ENCODE data around the gene SYNPR. TPM values are rescaled to one million over a fixed set of nuclear protein-coding genes. Genes with fewer than 3 reads are reported as not detected.

The SYNPR gene
- total RNA-seq, 3 donors from 2014 or later: not detected

GRCh38 chr3:63479661-63480035 lies 201.5 kb downstream of the SYNPR start:
- Mint-ChIP-seq H3K36me3 (ENCODE audit: insufficient read depth) (no peaks in the 10 kb centered on the region), H3K4me3 (no peak overlapping the region), H3K4me1 (ENCODE audit: low read depth) (no peaks in the 10 kb centered on the region), H3K27me3 (ENCODE audit: low read depth) (no peaks in the 10 kb centered on the region), H3K9me3 (peaks cover 4% of the 10 kb centered on the region)
- DNase-seq (no peak), ATAC-seq (no peak)

- Mint-ChIP-seq H3K4me3 (no peak overlapping the region), H3K27me3 (ENCODE audit: low read depth) (no peaks in the 10 kb centered on the region), H3K4me1 (ENCODE audit: low read depth) (no peaks in the 10 kb centered on the region), H3K9me3 (peaks cover 2% of the 10 kb centered on the region), H3K36me3 (ENCODE audit: insufficient read depth) (no peaks in the 10 kb centered on the region)
- DNase-seq: no peak
- ATAC-seq: no peak
Observed at GRCh38 chr3:63481627-63482026, 203.5 kb downstream of the SYNPR start.

GRCh38 chr3:63482341-63482740 lies 204.2 kb downstream of the SYNPR start:
- no peak for DNase-seq
- H3K36me3 Mint-ChIP-seq (ENCODE audit: insufficient read depth): no peaks in the 10 kb centered on the region

GRCh38 chr3:63492464-63492863 lies 214.4 kb downstream of the SYNPR start:
- DNase-seq: no peak
- Mint-ChIP-seq H3K4me3 (no peak overlapping the region), H3K9me3 (peaks cover 3% of the 10 kb centered on the region), H3K27me3 (ENCODE audit: low read depth) (no peaks in the 10 kb centered on the region), H3K4me1 (ENCODE audit: low read depth) (no peaks in the 10 kb centered on the region), H3K36me3 (ENCODE audit: insufficient read depth) (no peaks in the 10 kb centered on the region)
- no peak for ATAC-seq

More at GRCh38 chr3:63482341-63482740, 204.2 kb downstream of the SYNPR start:
- no peaks in the 10 kb centered on the region for H3K4me1 Mint-ChIP-seq (ENCODE audit: low read depth)
- no peak overlapping the region for H3K4me3 Mint-ChIP-seq
- ATAC-seq: no peak
- H3K27me3 Mint-ChIP-seq (ENCODE audit: low read depth): no peaks in the 10 kb centered on the region
- no peaks in the 10 kb centered on the region for H3K9me3 Mint-ChIP-seq

- Mint-ChIP-seq H3K4me1 (ENCODE audit: low read depth) (no peaks in the 10 kb centered on the region), H3K9me3 (peaks cover 3% of the 10 kb centered on the region), H3K27me3 (ENCODE audit: low read depth) (no peaks in the 10 kb centered on the region), H3K36me3 (ENCODE audit: insufficient read depth) (no peaks in the 10 kb centered on the region), H3K4me3 (no peak overlapping the region)
- no peak for DNase-seq
- no peak for ATAC-seq
Observed at GRCh38 chr3:63493101-63493500, 215.0 kb downstream of the SYNPR start.

GRCh38 chr3:63494646-63495045 lies 216.5 kb downstream of the SYNPR start:
- ATAC-seq: no peak
- no peak overlapping the region for H3K4me3 Mint-ChIP-seq
- H3K9me3 Mint-ChIP-seq: peaks cover 3% of the 10 kb centered on the region
- H3K27me3 Mint-ChIP-seq (ENCODE audit: low read depth): no peaks in the 10 kb centered on the region
- H3K36me3 Mint-ChIP-seq (ENCODE audit: insufficient read depth): no peaks in the 10 kb centered on the region
- no peaks in the 10 kb centered on the region for H3K4me1 Mint-ChIP-seq (ENCODE audit: low read depth)
- no peak for DNase-seq

- H3K9me3 Mint-ChIP-seq: no peaks in the 10 kb centered on the region
- DNase-seq (no peak), ATAC-seq (no peak)
- no peaks in the 10 kb centered on the region for H3K4me1 Mint-ChIP-seq (ENCODE audit: low read depth)
- H3K36me3 Mint-ChIP-seq (ENCODE audit: insufficient read depth): no peaks in the 10 kb centered on the region
- no peak overlapping the region for H3K4me3 Mint-ChIP-seq
- no peaks in the 10 kb centered on the region for H3K27me3 Mint-ChIP-seq (ENCODE audit: low read depth)
Observed at GRCh38 chr3:63497641-63498040, 219.5 kb downstream of the SYNPR start.

- DNase-seq (no peak), ATAC-seq (no peak)
- H3K4me1 Mint-ChIP-seq (ENCODE audit: low read depth): no peaks in the 10 kb centered on the region
- H3K36me3 Mint-ChIP-seq (ENCODE audit: insufficient read depth): no peaks in the 10 kb centered on the region
- no peak overlapping the region for H3K4me3 Mint-ChIP-seq
- no peaks in the 10 kb centered on the region for H3K27me3 Mint-ChIP-seq (ENCODE audit: low read depth)
- no peaks in the 10 kb centered on the region for H3K9me3 Mint-ChIP-seq
Observed at GRCh38 chr3:63500196-63500595, 222.1 kb downstream of the SYNPR start.

GRCh38 chr3:63508305-63508704 lies 230.2 kb downstream of the SYNPR start:
- ATAC-seq: no peak
- H3K27me3 Mint-ChIP-seq (ENCODE audit: low read depth): no peaks in the 10 kb centered on the region
- no peaks in the 10 kb centered on the region for H3K4me1 Mint-ChIP-seq (ENCODE audit: low read depth)
- DNase-seq: no peak
- no peak overlapping the region for H3K4me3 Mint-ChIP-seq
- no peaks in the 10 kb centered on the region for H3K9me3 Mint-ChIP-seq
- no peaks in the 10 kb centered on the region for H3K36me3 Mint-ChIP-seq (ENCODE audit: insufficient read depth)

- Mint-ChIP-seq H3K9me3 (no peaks in the 10 kb centered on the region), H3K27me3 (ENCODE audit: low read depth) (no peaks in the 10 kb centered on the region), H3K4me1 (ENCODE audit: low read depth) (no peaks in the 10 kb centered on the region), H3K36me3 (ENCODE audit: insufficient read depth) (no peaks in the 10 kb centered on the region), H3K4me3 (no peak overlapping the region)
- DNase-seq (no peak), ATAC-seq (no peak)
Observed at GRCh38 chr3:63508771-63509170, 230.7 kb downstream of the SYNPR start.

GRCh38 chr3:63513791-63514190 lies 235.7 kb downstream of the SYNPR start:
- no peak for DNase-seq
- no peaks in the 10 kb centered on the region for H3K36me3 Mint-ChIP-seq (ENCODE audit: insufficient read depth)
- no peaks in the 10 kb centered on the region for H3K27me3 Mint-ChIP-seq (ENCODE audit: low read depth)
- no peaks in the 10 kb centered on the region for H3K4me1 Mint-ChIP-seq (ENCODE audit: low read depth)
- H3K4me3 Mint-ChIP-seq: no peak overlapping the region
- H3K9me3 Mint-ChIP-seq: no peaks in the 10 kb centered on the region
- ATAC-seq: no peak

- no peak overlapping the region for H3K4me3 Mint-ChIP-seq
- DNase-seq (no peak), ATAC-seq (no peak)
- no peaks in the 10 kb centered on the region for H3K36me3 Mint-ChIP-seq (ENCODE audit: insufficient read depth)
- no peaks in the 10 kb centered on the region for H3K27me3 Mint-ChIP-seq (ENCODE audit: low read depth)
- H3K4me1 Mint-ChIP-seq (ENCODE audit: low read depth): no peaks in the 10 kb centered on the region
- no peaks in the 10 kb centered on the region for H3K9me3 Mint-ChIP-seq
Observed at GRCh38 chr3:63514678-63515077, 236.6 kb downstream of the SYNPR start.

- Mint-ChIP-seq H3K4me3 (no peak overlapping the region), H3K27me3 (ENCODE audit: low read depth) (peaks cover 3% of the 10 kb centered on the region), H3K4me1 (ENCODE audit: low read depth) (no peaks in the 10 kb centered on the region), H3K9me3 (no peaks in the 10 kb centered on the region), H3K36me3 (ENCODE audit: insufficient read depth) (no peaks in the 10 kb centered on the region)
- ATAC-seq: no peak
- no peak for DNase-seq
Observed at GRCh38 chr3:63519426-63519825, 241.3 kb downstream of the SYNPR start.

GRCh38 chr3:63521657-63522056 lies 243.5 kb downstream of the SYNPR start:
- Mint-ChIP-seq H3K36me3 (ENCODE audit: insufficient read depth) (no peaks in the 10 kb centered on the region), H3K27me3 (ENCODE audit: low read depth) (peaks cover 3% of the 10 kb centered on the region), H3K9me3 (no peaks in the 10 kb centered on the region), H3K4me3 (no peak overlapping the region), H3K4me1 (ENCODE audit: low read depth) (no peaks in the 10 kb centered on the region)
- DNase-seq (no peak), ATAC-seq (no peak)

- ATAC-seq (no peak), DNase-seq (no peak)
- no peaks in the 10 kb centered on the region for H3K36me3 Mint-ChIP-seq (ENCODE audit: insufficient read depth)
- no peaks in the 10 kb centered on the region for H3K4me1 Mint-ChIP-seq (ENCODE audit: low read depth)
- no peaks in the 10 kb centered on the region for H3K9me3 Mint-ChIP-seq
- H3K4me3 Mint-ChIP-seq: no peak overlapping the region
- H3K27me3 Mint-ChIP-seq (ENCODE audit: low read depth): peaks cover 3% of the 10 kb centered on the region
Observed at GRCh38 chr3:63523100-63523499, 245.0 kb downstream of the SYNPR start.

- Mint-ChIP-seq H3K4me1 (ENCODE audit: low read depth) (no peaks in the 10 kb centered on the region), H3K27me3 (ENCODE audit: low read depth) (no peaks in the 10 kb centered on the region), H3K9me3 (no peaks in the 10 kb centered on the region), H3K36me3 (ENCODE audit: insufficient read depth) (no peaks in the 10 kb centered on the region), H3K4me3 (no peak overlapping the region)
- ATAC-seq (no peak), DNase-seq (no peak)
Observed at GRCh38 chr3:63528325-63529000, 250.4 kb downstream of the SYNPR start.

Measured in activated T-cell treated with anti-CD3 and anti-CD28 coated beads, Interleukin-2, amount 50 U/mL, for 4 hours (primary cell).